Activated CD8-positive, alpha-beta T cell treated with anti-CD3 and anti-CD28 coated beads, Interleukin-2, amount 10 ng/mL, durations not matched to agents 7 days and 5 days (primary cell): Measurements from ENCODE around the gene ANKS3. TPM values are rescaled to one million over a fixed set of nuclear protein-coding genes. Genes with fewer than 3 reads are reported as not detected.

ENCODE experiments used
- ATAC-seq: fragments of 150-1000 bp; cut with Tn5 transposase; one replicate; pipeline ENCODE4 v1.10.0; 2021; ENCODE audit warnings: moderate library complexity
- CTCF ChIA-PET: fragments of 350-600 bp; sonication (Branson Sonifier 250); formaldehyde crosslinking; loops from one replicate; lab custom pipeline; 2021; ENCODE audit warnings: antibody characterized with exemption; lab: Charles Lee
- POLR2A ChIA-PET: fragments of 350-600 bp; sonication (Branson Sonifier 250); formaldehyde crosslinking; loops from one replicate; lab custom pipeline; 2021; ENCODE audit warnings: antibody characterized with exemption; lab: Charles Lee
- DNase-seq: peaks from one replicate; pipeline ENCODE4 v3.0.0-alpha.2; 2020
- H3K27ac Mint-ChIP-seq: one replicate; pipeline ENCODE4 v1.8.0; 2021; ENCODE audit warnings: mild to moderate bottlenecking, mixed read lengths
- H3K27me3 Mint-ChIP-seq: one replicate; pipeline ENCODE4 v1.8.0; 2021; ENCODE audit warnings: low read depth, mixed read lengths
- H3K36me3 Mint-ChIP-seq: one replicate; pipeline ENCODE4 v1.8.0; 2021; ENCODE audit warnings: low read depth, mixed read lengths
- H3K4me1 Mint-ChIP-seq: one replicate; pipeline ENCODE4 v1.8.0; 2021; ENCODE audit warnings: low read depth, mixed read lengths
- H3K4me3 Mint-ChIP-seq: one replicate; pipeline ENCODE4 v1.8.0; 2021; ENCODE audit warnings: mild to moderate bottlenecking, mixed read lengths
- H3K9me3 Mint-ChIP-seq: one replicate; pipeline ENCODE4 v1.8.0; 2022; ENCODE audit warnings: mixed read lengths; ENCODE audit not compliant: insufficient read depth
- total RNA-seq, 2 experiments: library from RNA; stranded (reverse); gene quantifications; one replicate each; pipeline ENCODE4 v1.2.3, GENCODE V29; 2021

ANKS3 gene
- total RNA-seq, 2 experiments from 2014 or later: 17.0 to 17.2 TPM

DNA sequence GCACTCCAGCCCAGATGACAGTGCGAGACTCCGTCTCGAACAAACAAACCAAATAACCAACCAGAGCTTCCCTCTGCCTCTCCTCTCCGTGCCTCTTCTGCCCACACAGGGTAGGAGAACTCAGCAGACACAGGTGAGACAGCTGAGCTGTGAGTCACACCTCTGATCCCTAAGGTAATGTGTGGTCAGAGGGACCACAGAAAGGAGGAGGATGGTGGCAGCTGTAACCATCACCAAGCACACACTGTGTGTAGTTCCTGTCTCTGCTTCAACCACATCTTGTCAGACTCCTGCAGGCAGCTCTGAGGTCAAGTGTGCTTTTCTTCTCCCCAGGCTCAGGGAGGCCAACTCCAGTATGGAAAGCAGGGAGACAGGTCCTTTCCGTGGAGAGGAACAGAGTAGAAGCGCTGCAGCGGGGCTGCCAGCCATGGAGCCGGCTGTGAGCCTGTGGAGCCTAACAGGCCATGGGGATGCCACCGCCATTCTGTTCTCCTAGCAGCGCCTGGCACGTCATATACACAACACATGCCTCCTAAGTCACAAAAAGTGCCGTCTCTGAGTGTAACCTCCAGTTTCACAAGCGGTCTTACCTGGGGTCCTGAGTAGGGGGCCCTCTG, 33.6 kb downstream of the ANKS3 start:
- no peaks in the 10 kb centered on the region for H3K27me3 Mint-ChIP-seq
- H3K9me3 Mint-ChIP-seq: no peaks in the 10 kb centered on the region
- POLR2A ChIA-PET: no interaction called here
- CTCF ChIA-PET: interaction anchor here (1.6 kb wide), 1 partner anchor 34 kb away, joined by 4 read pairs; the partner anchor contains the start of genes ANKS3 and DNAAF8
- no peak overlapping the region for H3K4me3 Mint-ChIP-seq
- peak; percentile 78 for DNase-seq
- H3K27ac Mint-ChIP-seq: peak overlapping the region; percentile 72
- H3K4me1 Mint-ChIP-seq: peaks cover 55% of the 10 kb centered on the region
- peak; percentile 87 for ATAC-seq
- peaks cover 32% of the 10 kb centered on the region for H3K36me3 Mint-ChIP-seq

- CTCF ChIA-PET: no interaction called here
- no peak for DNase-seq
Measured at GRCh38 chr16:4699046-4699556, 35.0 kb downstream of the ANKS3 start.

DNA sequence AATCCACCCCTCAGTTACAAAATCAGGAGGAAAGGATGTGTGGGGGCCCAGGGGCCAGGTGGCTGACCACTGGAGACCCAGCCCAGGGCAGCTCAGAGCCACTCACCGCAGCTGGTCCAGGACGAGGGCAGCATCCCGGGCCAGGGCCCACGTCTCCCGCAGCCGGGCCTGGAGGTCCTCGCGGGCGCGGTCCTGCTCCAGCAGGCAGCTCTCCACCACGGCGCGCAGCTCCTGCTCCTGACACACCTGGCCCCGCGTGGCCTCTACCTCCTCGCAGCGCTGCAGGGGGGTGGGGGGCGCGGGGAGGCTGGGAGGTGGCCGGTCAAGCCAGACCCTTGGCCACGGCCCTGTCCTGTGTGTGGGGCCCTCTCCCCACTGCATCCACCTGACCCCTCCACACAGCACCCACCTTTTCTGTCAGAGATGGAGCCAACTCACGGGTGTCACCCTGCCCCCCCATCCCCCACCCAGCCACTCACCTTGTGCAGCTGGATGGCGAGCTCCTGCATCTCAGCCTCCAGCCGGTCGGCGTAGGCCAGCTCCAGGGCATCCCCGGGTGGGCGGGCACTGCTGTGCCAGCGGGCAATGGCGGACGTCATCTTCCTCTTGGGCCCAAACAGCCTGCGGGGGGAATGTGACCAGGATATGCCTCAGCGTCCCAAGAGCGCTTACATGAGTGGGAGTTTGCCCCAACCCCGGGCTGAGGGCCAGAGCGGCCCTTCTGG, 35.6 kb downstream of the ANKS3 start:
- no peak for ATAC-seq
- no peak for DNase-seq
- Mint-ChIP-seq H3K27ac (no peak overlapping the region), H3K36me3 (peaks cover 33% of the 10 kb centered on the region), H3K4me3 (no peak overlapping the region), H3K27me3 (no peaks in the 10 kb centered on the region), H3K9me3 (no peaks in the 10 kb centered on the region), H3K4me1 (peaks cover 49% of the 10 kb centered on the region)
- POLR2A ChIA-PET: no interaction called here
- CTCF ChIA-PET: no interaction called here

More at GRCh38 chr16:4699046-4699556, 35.0 kb downstream of the ANKS3 start:
- Mint-ChIP-seq H3K27me3 (no peaks in the 10 kb centered on the region), H3K4me1 (peaks cover 55% of the 10 kb centered on the region), H3K4me3 (no peak overlapping the region), H3K27ac (no peak overlapping the region), H3K36me3 (peaks cover 33% of the 10 kb centered on the region), H3K9me3 (no peaks in the 10 kb centered on the region)
- no peak for ATAC-seq
- POLR2A ChIA-PET: interaction anchor here (0.7 to 0.9 kb wide), 2 partner anchors 35 to 67 kb away, joined by 3 read pairs; partner anchors contain the start of gene ANKS3

GRCh38 chr16:4697848-4698291, 36.2 kb downstream of the ANKS3 start:
- Mint-ChIP-seq H3K9me3 (no peaks in the 10 kb centered on the region), H3K4me1 (peaks cover 46% of the 10 kb centered on the region), H3K4me3 (no peak overlapping the region), H3K27me3 (no peaks in the 10 kb centered on the region), H3K36me3 (peaks cover 33% of the 10 kb centered on the region), H3K27ac (no peak overlapping the region)
- ATAC-seq (no peak), DNase-seq (no peak)
- CTCF ChIA-PET: no interaction called here
- POLR2A ChIA-PET: no interaction called here

GRCh38 chr16:4696905-4697847, 36.9 kb downstream of the ANKS3 start:
- Mint-ChIP-seq H3K4me3 (no peak overlapping the region), H3K4me1 (peaks cover 47% of the 10 kb centered on the region), H3K36me3 (peaks cover 30% of the 10 kb centered on the region), H3K27me3 (no peaks in the 10 kb centered on the region), H3K9me3 (no peaks in the 10 kb centered on the region), H3K27ac (no peak overlapping the region)
- ChIA-PET POLR2A (no interaction called here), CTCF (no interaction called here)
- no peak for ATAC-seq
- no peak for DNase-seq

DNA sequence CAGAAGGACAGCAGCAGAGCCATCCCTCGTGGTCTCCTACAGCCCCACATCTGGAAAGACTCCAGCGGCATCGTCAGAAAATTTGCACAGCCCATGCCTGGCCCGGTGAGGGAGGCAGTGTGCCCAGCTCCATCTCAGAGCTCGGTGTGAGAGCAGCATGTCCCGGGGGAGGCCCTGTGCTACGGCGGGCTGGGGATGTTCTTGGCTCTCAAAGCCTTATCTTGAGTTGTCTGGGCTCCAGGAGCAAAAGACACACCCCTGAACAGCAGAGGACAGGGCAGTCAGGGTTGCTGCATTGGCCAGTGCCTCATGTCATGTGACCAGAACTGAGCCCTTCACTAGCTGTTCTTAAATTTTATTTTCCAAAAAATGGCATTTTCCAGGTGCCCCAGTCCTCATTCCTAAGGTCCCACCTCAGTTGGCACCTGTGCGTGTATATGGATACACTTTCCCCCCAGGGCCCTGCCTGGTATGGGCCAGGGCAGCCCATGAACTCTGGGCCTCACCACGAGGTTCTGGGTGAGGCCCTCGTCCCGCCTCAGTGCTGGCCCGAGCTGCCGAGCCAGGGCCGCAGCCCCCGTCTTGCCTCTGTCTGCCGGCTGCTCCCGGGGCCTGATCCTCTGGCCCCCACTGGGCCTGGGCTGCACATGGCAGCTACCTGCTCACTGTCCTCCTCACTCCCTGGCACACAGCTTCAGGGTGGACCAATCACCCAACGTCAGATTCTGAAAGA, 37.7 kb downstream of the ANKS3 start:
- Mint-ChIP-seq H3K27me3 (no peaks in the 10 kb centered on the region), H3K36me3 (peaks cover 29% of the 10 kb centered on the region), H3K9me3 (no peaks in the 10 kb centered on the region), H3K27ac (no peak overlapping the region), H3K4me1 (peaks cover 42% of the 10 kb centered on the region), H3K4me3 (no peak overlapping the region)
- DNase-seq (no peak), ATAC-seq (no peak)
- CTCF ChIA-PET: interaction anchor here (1.0 to 1.5 kb wide), 3 partner anchors 70 to 191 kb away, joined by 4 to 5 read pairs (median 4); partner anchors contain the start of genes MGRN1 and ZNF500
- POLR2A ChIA-PET: interaction anchor here (0.8 kb wide), 1 partner anchor 14 kb away, joined by 3 read pairs; no protein-coding TSS in a partner anchor

DNA sequence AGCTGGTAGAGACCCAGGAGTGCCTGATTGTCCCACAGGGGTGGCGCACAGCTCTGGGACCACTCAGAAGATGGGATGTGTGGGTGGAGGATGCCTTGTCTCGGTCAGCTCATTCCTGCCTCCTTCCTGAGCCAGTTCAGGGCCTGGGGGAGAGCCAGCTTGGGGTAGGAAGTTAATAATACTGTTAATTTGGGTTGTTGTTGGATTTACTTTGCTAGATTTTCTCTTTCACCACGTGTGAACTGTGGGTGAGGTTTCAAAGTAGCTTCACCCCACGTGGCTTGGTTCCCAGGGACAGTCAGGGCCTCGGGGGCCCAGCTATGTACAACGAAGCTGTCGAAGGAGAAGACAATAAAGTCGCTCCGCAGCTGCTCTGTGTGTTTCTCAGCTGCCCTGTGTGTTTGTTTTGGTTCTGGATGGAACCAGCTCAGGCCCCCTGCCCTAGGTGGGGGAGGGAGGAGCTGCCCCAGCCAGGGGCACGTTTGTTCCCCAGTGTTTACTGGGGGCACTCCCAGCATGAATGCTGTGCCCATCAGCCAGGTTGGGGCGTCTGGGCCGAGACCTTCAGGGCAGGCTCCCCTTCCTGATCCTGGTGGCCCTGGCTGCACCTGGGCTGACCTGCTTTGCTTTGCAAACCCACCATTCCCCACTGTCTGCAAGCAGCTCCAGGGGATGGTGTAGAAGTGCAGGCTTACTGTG, 38.4 kb downstream of the ANKS3 start:
- Mint-ChIP-seq H3K27me3 (no peaks in the 10 kb centered on the region), H3K4me3 (peak overlapping the region; percentile 80), H3K27ac (no peak overlapping the region), H3K4me1 (peaks cover 35% of the 10 kb centered on the region), H3K9me3 (no peaks in the 10 kb centered on the region), H3K36me3 (peaks cover 29% of the 10 kb centered on the region)
- ChIA-PET POLR2A (interaction anchor here (0.5 to 1.2 kb wide), 4 partner anchors 15 to 152 kb away, joined by 3 read pairs; partner anchors contain the start of genes GLYR1 and UBN1), CTCF (interaction anchor here (1.0 to 1.5 kb wide), 3 partner anchors 71 to 190 kb away, joined by 4 to 5 read pairs (median 4); partner anchors contain the start of genes MGRN1 and ZNF500)
- no peak for ATAC-seq
- no peak for DNase-seq

- Mint-ChIP-seq H3K4me1 (peaks cover 27% of the 10 kb centered on the region), H3K9me3 (no peaks in the 10 kb centered on the region), H3K27me3 (no peaks in the 10 kb centered on the region), H3K36me3 (peaks cover 27% of the 10 kb centered on the region), H3K4me3 (peak overlapping the region; percentile 80), H3K27ac (peak overlapping the region; percentile 68)
- no peak for ATAC-seq
- ChIA-PET POLR2A (interaction anchor here (0.5 to 2.6 kb wide), 5 partner anchors 10 to 153 kb away, joined by 3 to 10 read pairs (median 3); partner anchors contain the start of genes ANKS3, DNAAF8, GLYR1 and UBN1), CTCF (interaction anchor here (1.3 to 1.5 kb wide), 2 partner anchors 71 to 190 kb away, joined by 4 read pairs; partner anchors contain the start of gene MGRN1)
- DNase-seq: no peak
Measured at GRCh38 chr16:4694642-4695451, 39.2 kb downstream of the ANKS3 start.

DNA sequence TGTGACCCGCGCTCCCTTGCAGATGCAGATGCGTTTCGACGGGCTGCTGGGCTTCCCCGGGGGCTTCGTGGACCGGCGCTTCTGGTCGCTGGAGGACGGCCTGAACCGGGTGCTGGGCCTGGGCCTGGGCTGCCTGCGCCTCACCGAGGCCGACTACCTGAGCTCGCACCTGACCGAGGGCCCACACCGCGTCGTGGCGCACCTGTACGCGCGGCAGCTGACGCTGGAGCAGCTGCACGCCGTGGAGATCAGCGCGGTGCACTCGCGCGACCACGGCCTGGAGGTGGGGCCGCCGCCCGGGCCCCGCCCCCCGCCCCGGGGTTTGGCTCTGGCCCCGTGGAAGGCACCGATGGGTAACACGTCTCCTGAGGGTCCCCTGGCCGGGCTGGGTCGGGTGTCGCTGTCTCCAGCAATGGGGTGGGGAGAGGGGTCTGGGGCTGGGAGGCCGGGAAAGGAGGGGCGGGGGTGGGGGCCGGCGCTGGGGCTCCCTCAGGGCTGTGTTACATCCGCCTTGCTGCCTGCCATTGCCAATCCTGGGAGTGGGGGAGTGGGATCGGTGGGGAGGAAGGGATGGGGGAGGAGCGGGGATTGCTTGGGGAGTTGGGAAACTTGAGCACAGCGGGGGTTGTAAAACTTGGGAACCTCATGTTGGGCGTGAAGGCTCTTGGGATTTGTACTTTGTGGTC, 40.0 kb downstream of the ANKS3 start:
- peak; percentile 38 for ATAC-seq
- peak overlapping the region; percentile 68 for H3K27ac Mint-ChIP-seq
- peaks cover 20% of the 10 kb centered on the region for H3K36me3 Mint-ChIP-seq

More for the DNA sequence above, 40.0 kb downstream of the ANKS3 start:
- CTCF ChIA-PET: no interaction called here
- Mint-ChIP-seq H3K4me1 (peaks cover 19% of the 10 kb centered on the region), H3K9me3 (no peaks in the 10 kb centered on the region), H3K4me3 (peak overlapping the region; percentile 80), H3K27me3 (no peaks in the 10 kb centered on the region)
- POLR2A ChIA-PET: interaction anchor here (0.6 to 2.6 kb wide), 5 partner anchors 11 to 153 kb away, joined by 3 to 10 read pairs (median 3); partner anchors contain the start of genes ANKS3, DNAAF8, GLYR1 and UBN1
- DNase-seq: peak; percentile 54
